T-cell (primary cell): ENCODE results near the gene ASCC2. TPM values are rescaled to one million over a fixed set of nuclear protein-coding genes. Genes with fewer than 3 reads are reported as not detected.

Experiments used
- ATAC-seq, 4 experiments: fragments of 200-7000 bp in 3 of 4; fragments of 150-1000 bp in 1 of 4; cut with Tn5 transposase; replicated peaks in 1 of 4; 1 replicate in 3 of 4; 2 replicates in 1 of 4; pipeline ENCODE4 v1.10.0; 2021; ENCODE audit warnings: moderate library complexity in 3 of 4, mild to moderate bottlenecking in 2 of 4, moderate number of reproducible peaks in 1 of 4
- CTCF ChIA-PET, 2 donors: fragments of 300-600 bp; sonication (Branson Sonifier 250); formaldehyde crosslinking; loops; one replicate each; lab custom pipeline; 2022; ENCODE audit warnings: antibody characterized with exemption in 2 of 2; lab: Charles Lee
- POLR2A ChIA-PET, 2 donors: fragments of 300-600 bp; sonication (Branson Sonifier 250); formaldehyde crosslinking; loops; one replicate each; lab custom pipeline; 2022; ENCODE audit warnings: antibody characterized with exemption in 2 of 2; lab: Charles Lee
- DNase-seq, 35 experiments: peaks; one replicate each; pipeline versions ENCODE4 v3.0.0 to v3.0.0-alpha.2; 2013 to 2023
- H3K27ac ChIP-seq: one replicate; pipeline ENCODE4 v1.5.1; 2013; ENCODE audit warnings: low read length
- H3K27me3 ChIP-seq, 2 experiments: replicated peaks in 1 of 2; 1 replicate in 1 of 2; 2 replicates in 1 of 2; pipeline versions ENCODE4 v1.6.1 to v1.7.0; 2013; ENCODE audit warnings: low read length in 1 of 2, mixed read lengths in 1 of 2; ENCODE audit not compliant: control insufficient read depth in 2 of 2, insufficient read depth in 2 of 2; ENCODE audit errors: extremely low read depth in 1 of 2
- H3K36me3 ChIP-seq, 2 donors: 1 replicate in 1 of 2; 2 replicates in 1 of 2; pipeline versions ENCODE4 v1.6.1 to v1.7.0; 2013; ENCODE audit warnings: low read length in 1 of 2; ENCODE audit not compliant: control insufficient read depth in 2 of 2, insufficient read depth in 1 of 2; ENCODE audit errors: extremely low read depth in 1 of 2
- H3K4me1 ChIP-seq, 2 experiments: 1 replicate in 1 of 2; 2 replicates in 1 of 2; pipeline versions ENCODE4 v1.6.1 to v1.7.0; 2013; ENCODE audit warnings: low read length in 2 of 2, mixed read lengths in 1 of 2; ENCODE audit not compliant: insufficient read depth in 2 of 2, control insufficient read depth in 1 of 2; ENCODE audit errors: extremely low read depth in 1 of 2
- H3K4me3 ChIP-seq, 2 donors: 1 replicate in 1 of 2; 2 replicates in 1 of 2; pipeline versions ENCODE4 v1.5.1 to v1.7.0; 2013; ENCODE audit warnings: mild to moderate bottlenecking in 2 of 2, low read length in 1 of 2, moderate library complexity in 1 of 2; ENCODE audit not compliant: control insufficient read depth in 1 of 2; ENCODE audit errors: extremely low read depth in 1 of 2
- H3K9me3 ChIP-seq: 2 replicates; pipeline ENCODE4 v1.7.0; 2013
- H3K27ac Mint-ChIP-seq, 2 donors: one replicate each; pipeline ENCODE4 v1.8.0; 2020 to 2021; ENCODE audit warnings: mild to moderate bottlenecking in 2 of 2, mixed read lengths in 2 of 2
- H3K27me3 Mint-ChIP-seq, 2 donors: one replicate each; pipeline ENCODE4 v1.8.0; 2021 to 2022; ENCODE audit warnings: mixed read lengths in 2 of 2
- H3K36me3 Mint-ChIP-seq: one replicate; pipeline ENCODE4 v1.8.0; 2021; ENCODE audit warnings: mixed read lengths
- H3K4me1 Mint-ChIP-seq, 3 donors: one replicate each; pipeline ENCODE4 v1.8.0; 2020 to 2022; ENCODE audit warnings: mixed read lengths in 3 of 3, mild to moderate bottlenecking in 1 of 3
- H3K4me3 Mint-ChIP-seq, 3 donors: one replicate each; pipeline ENCODE4 v1.8.0; 2020 to 2022; ENCODE audit warnings: mild to moderate bottlenecking in 3 of 3, mixed read lengths in 3 of 3, moderate library complexity in 3 of 3
- H3K9me3 Mint-ChIP-seq, 3 donors: one replicate each; pipeline ENCODE4 v1.8.0; 2020 to 2022; ENCODE audit warnings: mixed read lengths in 3 of 3
- WGBS: methylation state at CpG from one replicate; pipeline ENCODE4 v1.1.5; 2013; ENCODE audit warnings: missing lambda C conversion rate; ENCODE audit not compliant: insufficient coverage; 5-methylcytosine and 5-hydroxymethylcytosine counted together
- total RNA-seq, 35 experiments: library from RNA in 6 of 35; stranded (reverse) in 6 of 35; fragments of 120-200 nt in 1 of 35; gene quantifications; one replicate each; pipeline versions ENCODE4 v1.2.1 to v1.2.4 and lab custom pipeline; 2013 to 2026

ASCC2 gene
- total RNA-seq, 5 donors from 2014 or later (not counting 1 experiment from before 2014, with no cell fraction given) = 80.1 to 94.2 (median 85.7) TPM

DNA sequence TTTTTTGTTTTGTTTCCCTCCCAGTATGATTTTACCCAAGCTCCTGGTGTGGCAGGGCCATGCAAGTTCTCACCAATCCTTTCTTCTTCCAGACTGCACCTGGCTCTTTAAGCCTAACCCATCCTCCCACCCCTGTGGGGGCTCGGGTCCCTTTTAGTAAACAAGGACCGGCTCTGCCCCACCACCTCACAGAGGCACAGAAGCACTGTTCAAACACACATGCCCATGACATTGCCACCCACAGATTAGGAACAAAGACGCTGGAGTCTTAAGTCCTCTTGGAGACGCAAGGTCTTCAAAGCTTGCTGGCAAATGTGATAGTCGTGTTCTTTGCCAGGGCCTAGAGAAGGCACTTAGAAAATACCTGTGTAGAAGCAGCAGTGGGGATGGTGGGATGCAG is 52.0 kb downstream of the ASCC2 start:
- H3K4me1 Mint-ChIP-seq = no peaks in the 10 kb centered on the region
- no peak overlapping the region for H3K4me3 ChIP-seq
- CTCF ChIA-PET = no interaction called here
- H3K27me3 ChIP-seq = peaks cover 0 to 2% of the 10 kb centered on the region in 2 experiments
- H3K27me3 Mint-ChIP-seq = no peaks in the 10 kb centered on the region
- DNase-seq (no peak), ATAC-seq (no peak)
- H3K4me1 ChIP-seq = no peaks in the 10 kb centered on the region
- H3K4me3 Mint-ChIP-seq = no peak overlapping the region
- H3K27ac ChIP-seq = no peak overlapping the region
- peaks cover 32% of the 10 kb centered on the region for H3K36me3 Mint-ChIP-seq
- 92% methylated on average over 2 of the region's 5 CpGs for WGBS
- H3K9me3 ChIP-seq = no peaks in the 10 kb centered on the region
- H3K27ac Mint-ChIP-seq = no peak overlapping the region
- POLR2A ChIA-PET = no interaction called here
- no peaks in the 10 kb centered on the region for H3K9me3 Mint-ChIP-seq
- H3K36me3 ChIP-seq = peaks cover 13 to 38% of the 10 kb centered on the region in 2 donors

DNA sequence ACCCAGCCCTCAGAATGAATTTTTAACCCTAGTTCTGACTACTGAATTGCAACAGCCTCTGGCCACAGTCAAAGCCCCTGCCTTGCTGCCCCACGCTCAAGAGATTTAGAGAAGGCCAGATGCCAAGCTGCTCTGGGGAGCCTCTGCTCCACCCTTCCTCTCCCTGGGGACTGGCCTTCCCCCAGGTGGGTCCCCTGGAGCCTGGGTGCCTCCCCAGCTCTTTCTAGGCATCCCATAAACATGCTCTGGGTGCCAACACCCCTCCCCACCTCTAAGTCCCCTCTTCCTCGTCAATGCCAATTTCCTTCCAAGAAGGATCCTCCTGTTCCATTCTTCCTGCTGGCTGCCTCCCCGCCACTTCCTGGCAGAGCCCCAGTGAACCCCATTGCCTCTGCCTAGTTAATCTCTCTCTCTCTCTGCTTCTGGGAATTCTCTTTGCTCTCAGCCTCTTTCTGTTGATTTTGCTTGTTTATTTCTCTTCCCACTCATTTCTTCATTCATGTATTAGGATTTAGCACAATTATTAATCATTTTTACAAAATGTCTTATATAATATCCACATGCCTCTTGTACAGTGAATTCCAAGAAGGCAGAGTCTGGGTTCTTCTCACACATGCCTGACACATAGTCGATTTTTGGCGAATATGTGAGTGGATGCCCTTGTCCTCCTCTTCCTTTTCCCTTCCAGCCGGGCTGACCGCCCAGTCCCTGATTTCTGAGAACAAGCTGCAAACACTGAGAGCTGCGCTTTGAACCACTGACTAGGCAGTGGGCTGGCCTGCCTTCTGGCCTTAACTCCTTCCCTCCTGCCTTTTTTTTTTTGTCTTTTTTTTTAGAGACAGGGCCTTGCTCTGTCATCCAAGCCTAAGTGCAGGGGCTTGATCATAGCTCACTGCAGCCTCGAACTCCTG is 53.4 kb downstream of the ASCC2 start:
- Mint-ChIP-seq H3K27ac (no peak overlapping the region), H3K4me1 (no peaks in the 10 kb centered on the region), H3K9me3 (no peaks in the 10 kb centered on the region), H3K36me3 (peaks cover 25% of the 10 kb centered on the region), H3K27me3 (no peaks in the 10 kb centered on the region), H3K4me3 (no peak overlapping the region)
- DNase-seq = no peak
- no peak overlapping the region for H3K27ac ChIP-seq
- no peaks in the 10 kb centered on the region for H3K4me1 ChIP-seq
- WGBS = 84% methylated on average over 8 of the region's 9 CpGs
- H3K4me3 ChIP-seq = no peak overlapping the region
- no peaks in the 10 kb centered on the region for H3K9me3 ChIP-seq
- peaks cover 10 to 25% of the 10 kb centered on the region in 2 donors for H3K36me3 ChIP-seq
- H3K27me3 ChIP-seq = peaks cover 0 to 2% of the 10 kb centered on the region in 2 experiments
- CTCF ChIA-PET = no interaction called here
- no peak for ATAC-seq
- POLR2A ChIA-PET = interaction anchor here in 1 of 2 donors (0.5 to 0.6 kb wide), 2 partner anchors 24 to 418 kb away, joined by 5 to 8 read pairs; no protein-coding TSS in a partner anchor

DNA sequence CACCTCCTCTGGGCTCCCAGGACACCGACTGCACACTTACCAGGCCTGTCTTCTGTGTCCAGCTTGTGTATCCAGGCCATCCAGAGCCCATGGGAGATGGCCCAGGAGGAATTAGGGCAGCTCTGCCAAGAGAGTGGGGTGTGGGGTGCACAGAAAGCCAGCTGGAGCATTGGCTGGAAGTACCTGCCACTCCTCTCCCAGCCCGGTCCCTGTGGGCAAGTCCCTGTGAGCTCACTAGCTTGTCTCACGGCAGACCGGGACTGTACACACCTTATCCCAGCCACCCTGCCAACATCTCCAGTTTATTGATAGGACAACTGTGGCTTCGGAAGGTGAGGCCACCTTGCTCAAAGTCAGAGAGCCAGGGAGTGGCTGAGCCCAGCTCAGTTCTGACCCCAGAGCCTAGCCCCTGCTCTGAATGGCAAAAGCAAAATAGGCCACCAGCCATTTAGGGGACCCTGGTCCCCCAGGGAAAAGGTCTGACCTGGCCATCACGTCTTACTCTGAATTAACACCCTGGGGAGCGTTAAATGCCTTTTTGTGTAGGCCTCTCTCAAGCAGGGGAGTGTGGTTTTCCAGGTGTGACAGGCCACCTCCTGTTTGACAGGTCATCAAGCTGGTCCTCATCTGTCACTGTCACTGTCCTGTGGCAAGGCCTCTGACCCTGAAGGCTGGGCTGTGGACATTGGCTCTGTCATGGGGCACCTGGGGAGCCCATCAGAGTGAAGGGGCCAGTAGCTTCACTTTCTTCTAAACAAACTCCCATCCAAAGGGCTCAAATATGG is 55.8 kb downstream of the ASCC2 start:
- H3K27me3 Mint-ChIP-seq = no peaks in the 10 kb centered on the region
- DNase-seq (no peak), ATAC-seq (no peak)
- WGBS = 81% methylated on average over 7 of the region's 7 CpGs
- no peaks in the 10 kb centered on the region for H3K4me1 Mint-ChIP-seq
- ChIA-PET POLR2A (no interaction called here), CTCF (no interaction called here)
- H3K9me3 ChIP-seq = no peaks in the 10 kb centered on the region
- H3K4me3 ChIP-seq = no peak overlapping the region
- peaks cover 0 to 2% of the 10 kb centered on the region in 2 experiments for H3K27me3 ChIP-seq
- H3K36me3 Mint-ChIP-seq = peaks cover 4% of the 10 kb centered on the region
- no peaks in the 10 kb centered on the region for H3K9me3 Mint-ChIP-seq
- peaks cover 0 to under 1% of the 10 kb centered on the region in 2 donors for H3K36me3 ChIP-seq
- H3K27ac Mint-ChIP-seq = no peak overlapping the region
- H3K4me1 ChIP-seq = no peaks in the 10 kb centered on the region
- no peak overlapping the region for H3K4me3 Mint-ChIP-seq
- H3K27ac ChIP-seq = no peak overlapping the region

DNA sequence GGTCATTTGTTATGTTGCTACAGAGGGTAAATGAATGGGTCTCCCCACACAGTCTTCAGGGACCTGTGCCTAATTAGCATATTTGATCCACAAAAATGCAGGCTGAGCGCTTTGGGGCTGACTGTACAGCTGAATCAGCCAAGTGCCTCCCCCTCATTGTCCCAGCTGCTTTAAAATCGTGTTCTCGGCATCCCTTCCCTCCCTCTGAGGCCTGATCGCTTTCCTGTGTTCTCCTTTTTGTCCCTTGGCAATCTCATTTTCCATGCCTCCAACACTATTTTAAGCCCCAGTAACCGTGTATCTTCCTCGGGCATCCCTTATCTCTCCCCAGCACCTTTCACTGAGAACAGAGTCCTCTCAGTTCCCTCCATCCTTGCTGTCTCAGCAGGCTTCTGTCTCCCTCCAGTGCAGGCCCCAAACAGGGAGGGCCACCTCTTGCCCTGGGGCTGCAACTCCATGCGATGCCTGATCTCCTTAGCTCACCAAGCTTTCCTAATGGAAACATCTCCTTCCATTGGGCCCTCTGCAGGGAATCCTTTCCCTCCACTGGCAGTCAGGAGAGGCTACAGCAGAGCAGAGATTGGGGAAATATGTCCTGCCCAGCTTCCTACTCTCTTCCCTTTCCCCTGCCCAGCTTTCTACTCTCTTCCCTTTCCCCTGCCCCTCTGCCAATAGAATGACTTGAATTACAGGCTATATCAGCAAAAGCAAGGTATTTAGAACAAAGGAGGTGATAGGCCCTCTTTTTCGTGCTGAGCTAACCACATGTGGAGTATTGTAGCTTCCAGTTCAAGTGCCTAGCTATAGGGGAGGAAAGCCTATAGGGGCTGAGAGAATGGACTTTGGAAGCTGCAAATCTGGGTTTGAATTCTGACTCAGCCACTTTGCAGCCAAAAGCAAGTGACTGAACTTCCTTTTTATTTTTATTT is 57.1 kb downstream of the ASCC2 start:
- Histone ChIP-seq H3K27ac (no peak overlapping the region), H3K36me3 (no peaks in the 10 kb centered on the region), H3K4me3 (no peak overlapping the region), H3K9me3 (no peaks in the 10 kb centered on the region), H3K4me1 (no peaks in the 10 kb centered on the region), H3K27me3 (peaks cover 0 to 2% of the 10 kb centered on the region in 2 experiments)
- CTCF ChIA-PET = interaction anchor here in 1 of 2 donors (0.7 kb wide), 1 partner anchor 36 kb away, joined by 3 read pairs; no protein-coding TSS in a partner anchor
- Mint-ChIP-seq H3K36me3 (no peaks in the 10 kb centered on the region), H3K27ac (no peak overlapping the region), H3K4me1 (no peaks in the 10 kb centered on the region), H3K4me3 (no peak overlapping the region), H3K27me3 (no peaks in the 10 kb centered on the region), H3K9me3 (no peaks in the 10 kb centered on the region)
- DNase-seq = no peak
- 63% methylated on average over 8 of the region's 8 CpGs for WGBS
- POLR2A ChIA-PET = no interaction called here
- no peak for ATAC-seq

DNA sequence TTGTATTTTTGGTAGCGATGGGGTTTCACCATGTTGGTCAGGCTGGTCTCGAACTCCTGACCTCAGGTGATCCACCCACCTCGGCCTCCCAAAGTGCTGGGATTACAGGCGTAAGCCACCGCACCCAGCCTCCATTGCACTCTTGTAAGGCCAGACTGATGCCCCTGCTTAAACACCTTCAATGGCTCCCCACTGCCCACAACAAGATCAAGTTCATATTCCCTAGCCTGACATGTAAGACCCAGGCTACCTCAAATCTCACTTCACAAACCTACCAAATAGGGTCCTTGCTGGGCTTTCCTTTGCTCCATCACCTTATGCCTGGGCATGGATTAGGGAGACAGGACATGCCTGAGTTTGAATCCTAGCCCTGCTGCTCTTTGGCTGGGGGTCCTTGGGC is 57.9 kb downstream of the ASCC2 start:
- Histone ChIP-seq H3K27ac (no peak overlapping the region), H3K36me3 (no peaks in the 10 kb centered on the region), H3K27me3 (peaks cover 0 to 2% of the 10 kb centered on the region in 2 experiments), H3K4me3 (no peak overlapping the region), H3K4me1 (no peaks in the 10 kb centered on the region), H3K9me3 (no peaks in the 10 kb centered on the region)
- POLR2A ChIA-PET = no interaction called here
- Mint-ChIP-seq H3K36me3 (no peaks in the 10 kb centered on the region), H3K27me3 (no peaks in the 10 kb centered on the region), H3K27ac (no peak overlapping the region), H3K4me1 (no peaks in the 10 kb centered on the region), H3K4me3 (no peak overlapping the region), H3K9me3 (no peaks in the 10 kb centered on the region)
- no peak for ATAC-seq
- WGBS = 91% methylated on average over 4 of the region's 5 CpGs
- CTCF ChIA-PET = no interaction called here
- DNase-seq = no peak
